Activated CD4-positive, alpha-beta T cell treated with anti-CD3 and anti-CD28 coated beads, Interleukin-10, Interleukin-2, amounts not matched to agents 100 ng/mL and 50 ng/mL, durations not matched to agents 16 hours and 8 hours (primary cell): ENCODE results near the gene LRR1.
A peak's percentile ranks its signal among the peaks of the same experiment; 100 is the strongest.
"Not testable (repeated sequence)": the region's sequence is repeated elsewhere in the genome, so short reads cannot be mapped to it uniquely, and the experiment has no call there.

ENCODE experiments used
- DNase-seq: peaks from one replicate; pipeline ENCODE4 v3.0.0-alpha.2; 2020

Gene LRR1

GRCh38 chr14:49634547-49635334 lies 36.0 kb downstream of the LRR1 start, which contains the start of gene DNAAF2:
Gene DNAAF2, minus strand, starts transcription at chr14:49635244. Its CDS starts 95 bp downstream, at chr14:49635149.
- DNase-seq = peak; percentile 65

- DNase-seq = no peak
These were observed 38.1 kb downstream of the LRR1 start for GRCh38 chr14:49636866-49637265.

- DNase-seq = no peak
These were observed 38.9 kb downstream of the LRR1 start for GRCh38 chr14:49637534-49638078.

- DNase-seq = no peak
These were observed 42.0 kb downstream of the LRR1 start for GRCh38 chr14:49640540-49641417.

- no peak for DNase-seq
These were observed 43.0 kb downstream of the LRR1 start for GRCh38 chr14:49641697-49642129.

- DNase-seq = no peak
These were observed 43.4 kb downstream of the LRR1 start for GRCh38 chr14:49642163-49642562.

GRCh38 chr14:49653508-49653907 lies 54.8 kb downstream of the LRR1 start:
- DNase-seq = no peak

- DNase-seq = no peak
These were observed 55.8 kb downstream of the LRR1 start for GRCh38 chr14:49654511-49654910.

- DNase-seq = not testable (repeated sequence)
These were observed 58.8 kb downstream of the LRR1 start for GRCh38 chr14:49657500-49657899.

- DNase-seq = no peak
These were observed 61.1 kb downstream of the LRR1 start for GRCh38 chr14:49659526-49660455.
